GM12873 (cell line): Measurements from ENCODE around the gene MPRIP.

Source experiments
- TF ChIP-seq, protein P1 (sequence below): IDR thresholded peaks from 2 replicates; pipeline ENCODE4 v1.5.1; 2012; ENCODE audit warnings: low read depth, mild to moderate bottlenecking, moderate library complexity, low read length, control low read depth; ENCODE audit not compliant: insufficient read depth; ENCODE audit errors: missing control alignments

MPRIP gene

DNA sequence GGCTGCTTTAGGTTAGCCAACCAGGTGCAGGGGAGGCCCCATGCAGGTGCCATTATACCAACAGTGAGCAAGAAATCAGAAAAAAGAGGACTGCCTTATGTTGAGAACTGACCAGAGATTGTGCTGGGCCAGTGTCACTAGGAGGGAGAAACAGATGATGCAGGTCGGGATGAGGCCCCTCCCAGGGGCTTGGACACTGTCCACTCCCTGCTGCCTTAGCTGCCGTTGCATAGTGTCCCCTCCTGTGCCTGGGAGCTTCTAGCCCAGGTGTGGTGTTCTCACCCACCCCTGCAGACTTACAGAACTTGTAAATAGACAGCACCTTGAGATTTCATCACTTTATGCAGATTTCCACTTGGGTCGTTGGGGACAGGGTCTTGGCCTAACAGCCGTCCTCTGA is 127.1 kb downstream of the MPRIP start:
- TF ChIP-seq, protein P1, sequence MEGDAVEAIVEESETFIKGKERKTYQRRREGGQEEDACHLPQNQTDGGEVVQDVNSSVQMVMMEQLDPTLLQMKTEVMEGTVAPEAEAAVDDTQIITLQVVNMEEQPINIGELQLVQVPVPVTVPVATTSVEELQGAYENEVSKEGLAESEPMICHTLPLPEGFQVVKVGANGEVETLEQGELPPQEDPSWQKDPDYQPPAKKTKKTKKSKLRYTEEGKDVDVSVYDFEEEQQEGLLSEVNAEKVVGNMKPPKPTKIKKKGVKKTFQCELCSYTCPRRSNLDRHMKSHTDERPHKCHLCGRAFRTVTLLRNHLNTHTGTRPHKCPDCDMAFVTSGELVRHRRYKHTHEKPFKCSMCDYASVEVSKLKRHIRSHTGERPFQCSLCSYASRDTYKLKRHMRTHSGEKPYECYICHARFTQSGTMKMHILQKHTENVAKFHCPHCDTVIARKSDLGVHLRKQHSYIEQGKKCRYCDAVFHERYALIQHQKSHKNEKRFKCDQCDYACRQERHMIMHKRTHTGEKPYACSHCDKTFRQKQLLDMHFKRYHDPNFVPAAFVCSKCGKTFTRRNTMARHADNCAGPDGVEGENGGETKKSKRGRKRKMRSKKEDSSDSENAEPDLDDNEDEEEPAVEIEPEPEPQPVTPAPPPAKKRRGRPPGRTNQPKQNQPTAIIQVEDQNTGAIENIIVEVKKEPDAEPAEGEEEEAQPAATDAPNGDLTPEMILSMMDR = no peak

DNA sequence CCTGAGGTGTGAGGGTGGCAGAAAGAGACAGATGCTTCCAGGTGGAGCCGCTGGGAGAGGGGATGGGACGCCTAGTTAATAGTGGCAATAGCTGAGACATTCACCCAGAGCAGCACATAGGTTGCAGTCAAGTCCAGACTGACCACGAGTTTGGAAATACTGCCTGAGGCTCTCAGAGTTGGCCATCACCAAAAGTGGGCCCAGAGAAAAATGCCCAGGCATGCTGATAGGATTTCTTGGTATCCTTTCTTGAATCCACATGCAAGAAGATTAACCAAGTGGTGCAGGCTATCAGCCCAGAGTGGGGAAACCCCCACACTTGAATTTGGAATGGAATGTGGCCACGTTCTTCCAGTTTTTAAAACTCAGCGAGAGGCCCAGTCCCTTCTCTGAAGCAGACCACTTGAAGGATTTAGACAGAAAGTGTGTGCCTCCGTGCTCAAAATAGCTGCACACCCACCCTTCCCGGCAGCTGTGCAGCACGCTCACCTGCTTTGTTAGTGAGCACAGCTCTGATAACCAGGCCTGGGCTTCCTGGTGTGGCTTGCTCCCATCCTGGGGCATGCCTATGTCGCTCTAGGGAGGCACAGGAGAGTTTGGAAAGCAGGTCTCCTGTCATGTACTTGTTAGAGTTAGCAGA is 128.2 kb downstream of the MPRIP start:
- TF ChIP-seq, protein P1 = no peak

DNA sequence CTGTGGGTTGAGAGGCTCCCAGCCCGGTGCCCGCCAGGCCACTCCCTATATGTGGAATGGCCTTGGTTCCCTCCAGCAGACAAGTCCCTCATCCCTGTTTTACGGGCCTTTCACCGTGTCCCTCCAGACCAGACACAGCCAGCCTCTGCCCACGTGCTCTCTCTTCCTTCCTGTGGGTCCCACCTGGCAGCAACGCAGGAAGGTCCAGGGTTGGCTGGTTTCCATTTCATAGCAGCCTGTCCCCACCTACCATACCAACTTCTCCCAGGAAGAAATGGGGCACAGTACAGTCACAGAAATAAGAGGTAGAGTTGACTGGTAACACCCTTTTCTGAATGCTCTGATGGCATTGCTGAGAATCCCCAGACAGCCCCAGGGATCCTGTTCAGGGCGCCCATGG is 128.9 kb downstream of the MPRIP start:
- TF ChIP-seq, protein P1 = no peak

DNA sequence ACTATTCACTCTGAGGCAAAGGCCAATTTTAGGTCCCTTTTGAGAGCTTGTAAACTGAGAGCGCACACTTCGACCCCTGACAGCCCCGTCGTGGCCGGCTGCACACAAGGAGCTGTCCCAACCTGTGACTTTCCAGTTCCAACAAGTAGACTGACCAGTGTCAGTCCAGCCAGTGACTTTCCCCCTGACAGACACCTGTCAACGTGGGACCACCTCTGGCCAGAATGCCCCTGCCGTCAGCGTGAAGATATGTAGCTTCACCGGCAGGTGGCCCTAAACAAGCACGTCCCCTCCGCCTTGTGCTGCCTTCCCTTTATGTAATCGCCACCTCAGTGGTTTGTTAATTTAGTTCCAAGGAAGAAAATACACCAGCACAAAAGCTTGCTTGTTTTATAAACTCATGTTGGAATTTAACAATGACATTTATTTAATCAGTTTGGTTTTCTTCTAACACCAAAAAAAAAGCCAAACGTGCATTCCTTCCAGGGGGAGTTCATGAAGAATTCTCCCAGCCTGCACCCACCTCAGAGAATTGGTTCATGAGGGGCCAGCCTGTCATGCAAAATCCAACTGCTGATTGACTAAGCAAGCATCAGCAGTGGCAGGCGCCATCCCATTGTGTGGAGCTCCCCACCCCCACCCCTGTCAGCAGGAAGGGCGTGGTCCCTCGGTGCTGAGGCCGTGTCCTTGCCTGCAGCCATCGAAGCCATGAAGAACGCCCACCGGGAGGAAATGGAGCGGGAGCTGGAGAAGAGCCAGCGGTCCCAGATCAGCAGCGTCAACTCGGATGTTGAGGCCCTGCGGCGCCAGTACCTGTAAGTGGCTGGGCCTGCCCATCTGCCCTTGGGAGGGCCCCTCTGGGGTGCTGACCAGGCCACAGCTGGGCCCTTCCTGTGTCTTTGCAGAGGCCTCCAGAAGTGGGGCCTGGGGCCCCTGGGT is 130.0 kb downstream of the MPRIP start:
- TF ChIP-seq, protein P1 = no peak

DNA sequence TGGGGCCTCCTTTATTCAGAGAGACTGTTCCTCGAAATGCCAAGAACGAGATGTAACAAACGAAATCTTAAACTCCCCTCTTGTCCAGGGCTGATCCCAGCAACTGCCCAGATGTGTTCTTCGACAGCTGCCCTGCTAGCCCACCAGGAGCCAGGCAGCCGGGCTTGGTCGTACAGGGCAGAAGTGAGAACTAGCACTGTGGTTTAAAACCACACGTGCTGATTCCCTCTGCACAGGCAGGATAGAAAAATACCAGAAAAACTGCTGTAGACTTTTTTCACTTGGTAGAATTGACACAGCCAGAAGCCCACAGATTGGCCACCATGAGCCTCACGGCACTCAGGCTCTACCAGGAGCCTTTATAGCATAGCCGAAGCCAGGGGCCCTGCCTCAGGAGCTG is 130.7 kb downstream of the MPRIP start:
- TF ChIP-seq, protein P1 = no peak

DNA sequence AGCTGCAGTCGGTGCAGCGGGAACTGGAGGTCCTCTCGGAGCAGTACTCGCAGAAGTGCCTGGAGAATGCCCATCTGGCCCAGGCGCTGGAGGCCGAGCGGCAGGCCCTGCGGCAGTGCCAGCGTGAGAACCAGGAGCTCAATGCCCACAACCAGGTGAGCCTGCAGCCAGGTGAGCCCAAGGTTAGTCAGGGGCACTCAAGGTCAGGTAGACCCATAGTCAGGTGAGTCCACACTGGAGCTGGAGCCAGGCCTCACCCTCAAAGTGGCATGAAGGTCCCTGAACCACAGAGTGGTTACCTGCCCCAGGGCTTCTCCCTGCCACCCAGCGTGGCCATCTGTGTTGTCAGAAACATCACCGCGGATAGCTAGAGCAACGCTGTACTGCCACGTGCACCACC is 131.7 kb downstream of the MPRIP start:
- TF ChIP-seq, protein P1 = no peak

DNA sequence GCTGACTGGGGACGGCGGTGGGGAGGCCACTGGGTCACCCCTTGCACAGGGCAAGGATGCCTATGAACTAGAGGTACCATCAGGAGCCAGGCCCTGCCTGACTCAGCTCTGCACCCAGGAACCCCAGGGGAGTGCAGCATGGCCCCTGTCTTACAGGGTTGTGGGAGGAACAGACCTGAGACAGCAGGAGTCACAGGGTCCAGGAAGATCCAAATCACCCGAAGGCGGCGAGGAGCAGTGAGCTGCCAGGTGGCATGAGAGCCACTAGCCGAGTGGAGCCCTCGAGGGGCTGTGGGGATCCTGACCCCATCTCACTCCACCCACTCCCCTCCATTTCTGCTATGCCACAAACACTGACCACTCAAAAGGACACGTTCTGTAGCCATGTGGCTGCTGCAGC is 133.1 kb downstream of the MPRIP start:
- TF ChIP-seq, protein P1 = no peak
